GM21360 (cell line): ENCODE data around the gene SPRED3.
"Not testable (repeated sequence)": the region's sequence is repeated elsewhere in the genome, so short reads cannot be mapped to it uniquely, and the experiment has no call there.

Source experiments
- ATAC-seq: cut with Tn5 transposase; IDR thresholded peaks from one replicate; pipeline ENCODE4 v1.9.1; 2021; ENCODE audit warnings: mild to moderate bottlenecking, moderate library complexity; ENCODE audit not compliant: unreplicated experiment

The SPRED3 gene

GRCh38 chr19:38388349-38389100, at the start of gene SPRED3:
Gene SPRED3, plus strand, starts transcription at chr19:38388697. Its CDS starts 1,606 bp downstream, at chr19:38390303.
- ATAC-seq, result no peak

GRCh38 chr19:38339011-38339410, 49.5 kb upstream of the SPRED3 start:
- ATAC-seq, result not testable (repeated sequence)

DNA sequence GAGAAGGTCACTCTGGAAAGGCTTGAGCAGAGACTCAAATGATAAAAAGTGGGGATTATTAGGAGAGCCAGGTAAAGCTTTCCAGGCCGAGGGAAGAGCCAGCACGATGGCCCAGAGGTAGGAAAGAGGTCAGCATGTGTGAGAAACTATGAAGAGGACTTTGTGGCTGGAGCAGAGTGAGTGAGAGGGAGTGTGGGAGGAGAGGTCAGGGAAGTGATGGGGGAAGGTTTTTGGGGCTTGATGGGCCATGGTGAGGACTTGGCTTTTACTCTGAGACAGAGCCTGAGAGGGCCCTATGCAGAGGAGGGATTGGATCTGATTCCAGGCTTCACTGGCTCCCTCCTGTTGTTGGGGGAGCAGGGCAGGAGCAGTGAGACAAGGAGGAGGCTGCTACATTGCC, 47.6 kb upstream of the SPRED3 start:
- no peak for ATAC-seq

- ATAC-seq, result no peak
These were observed 41.7 kb upstream of the SPRED3 start for GRCh38 chr19:38346837-38347236.

- no peak for ATAC-seq
These were observed 37.6 kb upstream of the SPRED3 start for GRCh38 chr19:38350883-38351282.

GRCh38 chr19:38351865-38352395, 36.6 kb upstream of the SPRED3 start:
- no peak for ATAC-seq

DNA sequence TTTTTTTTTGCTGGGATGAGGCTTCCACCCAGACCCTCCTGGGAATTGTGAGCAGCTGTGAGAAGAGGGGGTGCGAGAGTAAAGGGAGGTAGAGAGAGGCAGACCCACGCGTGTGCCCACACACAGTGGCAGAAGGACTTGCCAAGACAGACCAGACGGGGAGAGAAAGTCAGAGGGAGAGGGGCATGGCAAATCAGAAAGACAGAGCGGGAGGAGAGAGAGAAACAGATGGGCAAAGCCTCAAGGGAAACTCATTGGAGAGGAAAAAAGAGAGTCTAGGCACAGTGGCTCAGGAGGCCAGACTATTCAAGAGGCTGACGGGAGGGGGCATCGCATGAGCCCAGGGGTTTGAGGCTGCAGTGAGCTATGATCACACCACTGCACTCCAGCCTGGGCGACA, 35.9 kb upstream of the SPRED3 start:
- ATAC-seq, result no peak

DNA sequence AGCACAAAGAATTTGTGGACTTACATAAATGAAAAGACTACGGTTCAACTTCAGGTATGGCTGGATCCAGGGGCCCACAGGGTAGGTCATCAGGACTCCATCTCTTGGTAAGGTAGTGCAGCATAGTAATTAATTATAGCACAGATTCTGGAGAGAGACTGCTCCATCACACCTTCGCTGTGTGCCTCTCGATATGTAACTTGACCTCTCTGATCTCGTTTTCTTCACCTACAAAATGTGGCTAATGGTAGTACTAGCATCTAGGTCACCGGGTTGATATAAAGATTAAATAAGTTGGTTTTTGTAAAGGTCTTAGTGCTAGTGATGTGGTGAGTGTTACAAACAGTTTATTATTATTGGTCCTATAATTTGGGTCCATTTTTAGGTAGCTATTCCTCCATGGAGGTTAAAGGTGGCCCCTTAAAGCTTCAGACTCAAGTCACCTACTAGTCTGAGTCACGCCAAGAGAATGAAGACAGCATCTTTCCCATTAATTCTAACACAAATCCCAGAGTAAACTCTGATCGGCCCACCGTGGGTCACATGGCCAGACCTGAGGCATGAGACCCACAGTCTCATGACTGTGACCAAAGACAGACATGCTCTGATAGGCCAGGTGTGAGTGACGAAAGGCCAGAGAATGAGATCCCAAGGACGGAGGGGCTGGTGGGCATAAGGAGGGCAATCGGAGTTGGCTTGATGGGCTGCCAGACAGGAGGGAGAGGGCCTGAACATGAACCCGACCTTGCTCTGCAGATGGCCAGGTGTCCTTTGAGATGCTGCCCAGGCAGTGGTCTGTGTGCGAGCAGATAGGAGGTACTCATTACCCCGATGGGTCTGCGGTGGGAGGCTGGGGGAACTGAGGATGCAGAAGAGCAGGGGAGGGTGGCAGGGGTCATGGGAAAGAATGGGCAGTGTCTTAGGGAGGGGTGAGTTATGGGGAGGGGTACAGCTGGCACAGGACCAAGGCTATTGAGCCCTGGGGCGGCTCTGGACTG, 32.5 kb upstream of the SPRED3 start:
- ATAC-seq, result no peak

DNA sequence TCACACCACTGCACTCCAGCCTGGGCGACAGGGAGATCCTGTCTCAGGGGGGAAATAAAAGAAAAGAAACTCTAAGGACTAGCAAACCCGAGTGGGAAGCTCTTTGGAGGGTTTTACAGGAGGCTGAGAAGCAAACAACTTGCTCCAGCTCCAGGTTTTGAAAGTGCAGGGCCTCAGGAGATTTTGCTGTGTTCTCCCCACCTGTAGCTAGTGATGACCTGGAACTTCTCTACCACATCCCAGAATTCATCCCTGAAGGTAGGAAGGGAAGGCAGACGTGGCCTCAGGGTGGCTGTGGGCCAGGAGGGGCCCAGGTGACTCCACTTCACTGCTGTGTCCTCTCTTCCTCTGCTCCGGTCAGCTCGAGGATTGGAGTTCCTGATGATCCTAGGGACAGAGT, 30.4 kb upstream of the SPRED3 start:
- ATAC-seq, result no peak

DNA sequence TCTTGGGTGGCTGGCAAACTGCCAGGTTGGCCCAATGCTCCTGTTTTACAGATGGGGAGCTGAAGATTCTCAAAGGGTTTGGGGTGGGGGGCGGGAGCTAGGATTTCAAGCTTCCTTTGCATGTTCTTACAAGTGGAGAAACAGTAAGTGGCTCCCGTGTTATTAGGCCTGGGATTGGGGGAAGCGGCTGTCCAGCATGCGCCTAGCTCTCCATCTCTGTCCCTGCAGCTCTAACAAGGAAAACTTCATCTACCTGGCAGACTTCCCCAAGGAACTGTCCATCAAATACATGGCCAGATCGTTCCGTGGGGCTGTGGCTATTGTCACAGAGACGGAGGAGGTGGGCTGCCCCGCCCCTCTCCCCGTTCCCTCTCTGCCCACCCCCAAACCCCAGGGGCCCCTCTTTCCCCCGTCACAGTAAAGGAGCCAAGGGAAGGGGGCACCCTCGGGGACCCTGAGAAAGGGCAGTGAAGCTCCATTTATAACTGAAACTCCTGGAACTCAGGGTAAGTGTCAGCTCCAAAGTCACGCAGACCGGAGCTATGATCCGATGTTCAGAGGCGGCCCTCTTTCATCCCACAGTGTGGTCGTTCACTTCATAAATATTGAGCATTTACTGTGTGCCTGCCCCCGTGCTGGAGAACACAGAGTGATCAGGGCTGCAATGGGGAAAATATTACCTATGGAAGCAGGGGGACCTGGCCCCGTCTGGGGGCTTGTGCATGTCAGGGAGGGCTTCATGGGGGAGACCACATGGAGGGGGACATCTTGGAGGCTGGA, 29.1 kb upstream of the SPRED3 start:
- ATAC-seq, result no peak

DNA sequence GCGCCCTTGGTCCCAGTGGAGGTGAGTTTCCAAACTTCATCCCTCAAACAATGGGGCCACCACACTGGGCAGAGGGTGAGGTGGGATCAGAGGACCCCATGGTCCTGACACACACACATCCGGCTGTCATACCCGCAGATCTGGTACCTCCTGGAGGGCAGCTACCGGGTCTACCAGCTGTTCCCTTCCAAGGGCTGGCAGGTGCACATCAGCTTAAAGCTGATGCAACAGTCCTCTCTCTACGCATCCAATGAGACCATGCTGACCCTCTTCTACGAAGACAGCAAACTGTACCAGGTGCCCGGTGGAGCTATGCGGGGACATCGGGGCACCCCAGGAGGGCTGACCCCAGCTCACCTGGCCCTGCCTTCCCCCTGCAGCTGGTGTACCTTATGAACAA, 28.1 kb upstream of the SPRED3 start:
- ATAC-seq, result no peak

DNA sequence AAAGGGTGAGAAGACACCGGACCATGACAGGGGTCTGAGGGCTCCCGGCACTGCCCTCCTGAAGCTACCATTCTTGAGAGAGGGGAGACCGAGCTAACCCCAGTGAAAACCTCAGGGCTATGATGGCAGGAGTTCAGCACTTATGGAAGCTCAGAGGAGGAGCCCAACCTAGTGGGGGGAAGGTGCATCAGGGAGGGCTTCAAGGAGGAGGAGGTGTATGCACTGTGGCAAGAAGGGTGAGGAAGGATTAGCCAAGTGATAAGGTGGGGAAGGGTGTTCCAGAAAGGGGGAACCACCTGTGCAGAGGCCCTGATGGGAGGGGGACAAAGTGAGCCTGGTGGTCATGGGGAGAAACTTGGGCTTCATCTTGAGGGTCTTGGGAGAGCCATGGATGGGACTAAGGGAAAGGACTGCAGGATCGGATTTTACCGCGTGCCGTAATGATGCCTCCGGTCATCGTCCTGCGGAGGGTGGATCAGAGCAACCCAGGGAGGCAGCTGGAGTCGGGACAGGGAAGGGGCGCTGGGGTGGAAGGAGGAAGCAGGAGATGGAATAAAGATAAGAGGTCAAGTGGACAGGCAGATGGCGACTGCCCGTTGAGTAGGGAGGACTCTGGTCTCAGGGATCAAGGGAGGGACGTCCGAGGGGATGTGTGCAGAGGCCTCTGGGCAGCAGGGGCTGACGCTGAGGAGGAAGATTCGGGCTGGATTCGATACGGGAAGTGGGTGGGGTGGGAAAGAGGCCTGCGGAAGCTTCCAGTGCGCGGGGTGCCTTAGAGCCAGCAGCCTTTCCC, 27.5 kb upstream of the SPRED3 start:
- ATAC-seq, result no peak

- no peak for ATAC-seq
These were observed 26.8 kb upstream of the SPRED3 start for GRCh38 chr19:38361633-38362075.

DNA sequence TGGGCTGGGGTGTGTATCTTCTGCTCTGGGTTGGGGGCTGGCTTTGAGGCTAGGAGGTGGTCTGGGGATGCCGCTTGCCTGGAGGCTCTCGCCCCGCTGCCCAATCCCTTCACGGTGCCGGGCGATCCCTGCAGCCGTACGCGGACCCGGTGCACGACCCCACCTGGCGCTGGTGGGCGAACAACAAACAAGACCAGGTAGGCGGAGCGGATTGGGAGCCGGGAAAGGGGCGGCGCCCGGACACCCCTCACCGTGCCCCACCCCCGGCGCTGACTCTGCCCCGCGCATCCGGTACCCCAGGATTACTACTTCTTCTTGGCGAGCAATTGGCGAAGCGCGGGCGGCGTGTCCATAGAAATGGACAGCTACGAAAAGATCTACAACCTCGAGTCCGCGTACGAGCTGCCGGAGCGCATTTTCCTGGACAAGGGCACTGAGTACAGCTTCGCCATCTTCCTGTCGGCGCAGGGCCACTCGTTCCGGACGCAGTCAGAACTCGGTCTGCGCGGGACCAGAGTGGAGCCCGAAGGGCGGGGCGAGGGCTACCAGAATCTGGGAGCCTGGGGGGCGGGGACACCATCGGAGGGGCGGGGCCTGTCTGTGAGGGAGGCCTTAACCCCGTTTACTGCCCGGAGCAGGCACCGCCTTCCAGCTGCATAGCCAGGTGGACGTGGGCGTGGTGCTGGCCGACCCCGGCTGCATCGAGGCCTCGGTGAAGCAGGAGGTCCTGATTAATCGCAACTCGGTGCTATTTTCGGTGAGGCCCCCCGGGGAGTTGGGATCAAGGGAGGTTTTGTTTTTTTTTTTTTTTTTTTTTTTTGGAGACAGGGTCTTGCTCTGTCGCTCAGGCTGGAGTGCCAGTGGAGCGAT, 26.2 kb upstream of the SPRED3 start:
- ATAC-seq, result no peak

- not testable (repeated sequence) for ATAC-seq
These were observed 25.4 kb upstream of the SPRED3 start for GRCh38 chr19:38362946-38363688.

DNA sequence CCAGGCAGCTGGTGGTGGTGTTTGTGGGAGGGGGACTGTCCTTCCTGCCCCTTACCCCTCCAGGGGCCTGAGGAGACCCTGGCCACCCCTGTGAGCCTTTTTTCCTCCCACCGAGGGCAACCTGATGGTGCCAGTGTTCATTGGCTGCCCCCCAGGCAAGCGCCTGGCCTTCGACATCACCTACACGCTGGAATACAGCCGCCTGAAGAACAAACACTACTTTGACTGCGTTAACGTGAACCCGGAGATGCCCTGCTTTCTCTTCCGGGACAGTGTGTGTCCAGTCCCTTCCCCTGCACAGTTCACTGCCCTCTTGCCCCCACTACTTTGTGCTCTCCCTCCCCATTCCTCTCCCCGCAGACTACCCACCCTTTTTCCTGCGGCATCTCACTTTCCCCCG, 21.5 kb upstream of the SPRED3 start:
- ATAC-seq, result no peak

- no peak for ATAC-seq
These were observed 18.9 kb upstream of the SPRED3 start for GRCh38 chr19:38369584-38369983.

DNA sequence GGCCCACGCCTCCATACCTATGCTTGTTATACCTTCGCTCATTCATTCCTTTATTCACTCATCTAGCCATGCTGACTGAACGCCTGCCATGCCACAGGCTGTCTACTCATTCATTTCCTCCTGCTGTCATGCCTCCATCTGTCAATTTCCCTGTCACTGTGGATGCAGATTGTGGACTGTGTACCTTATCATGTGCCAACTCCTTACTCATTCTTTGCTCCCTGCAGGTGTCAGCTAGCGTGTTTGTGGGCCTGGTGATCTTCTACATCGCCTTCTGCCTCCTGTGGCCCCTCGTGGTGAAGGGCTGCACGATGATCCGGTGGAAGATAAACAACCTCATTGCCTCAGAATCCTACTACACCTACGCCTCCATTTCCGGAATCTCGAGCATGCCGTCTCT, 18.2 kb upstream of the SPRED3 start:
- ATAC-seq, result no peak
